ENCODE results near the gene RPH3AL. TPM values are rescaled to one million over a fixed set of nuclear protein-coding genes. Genes with fewer than 3 reads are reported as not detected.
A peak's percentile ranks its signal among the peaks of the same experiment; 100 is the strongest.

RPH3AL gene
- total and polyA plus RNA-seq, 11 donors = 2.8 to 9.4 (median 6.3) TPM

GRCh38 chr17:305090-305976 is 47.3 kb downstream of the RPH3AL start:
- Histone ChIP-seq H3K27ac (no peak overlapping the region), H3K36me3 (no peaks in the 10 kb centered on the region), H3K4me1 (peaks cover 0 to 38% (median 14%) of the 10 kb centered on the region in 12 donors), H3K27me3 (peaks cover 0 to 4% (median 0%) of the 10 kb centered on the region in 9 donors), H3K9me3 (no peaks in the 10 kb centered on the region), H3K4me3 (no peak overlapping the region)
- WGBS, 4 donors = 63 to 77% (median 69%) methylated on average over 22 to 28 of the region's 28 CpGs
- intact Hi-C loops (cut with DNase I) = loop anchor here in 5 of 10 donors (5.0 to 10.0 kb wide), 5 partner anchors 79 to 163 kb away; a partner anchor contains a TSS
- DNase-seq (peak in 3 of 5 donors; percentile 34 to 60 (median 38)), ATAC-seq (no peak)
- TF ChIP-seq POLR2A (IDR thresholded peaks at IDR 0.05) (no peak), CTCF (IDR thresholded peaks at IDR 0.05) (no peak)

- no peak overlapping the region for H3K4me3 ChIP-seq
- no peaks in the 10 kb centered on the region for H3K36me3 ChIP-seq
- H3K27ac ChIP-seq = peak overlapping the region in 8 of 12 donors; percentile 8 to 70 (median 35)
- H3K9me3 ChIP-seq = no peaks in the 10 kb centered on the region
- no peak for TF ChIP-seq POLR2A (IDR thresholded peaks at IDR 0.05)
- TF ChIP-seq CTCF (IDR thresholded peaks at IDR 0.05) = no peak
- ATAC-seq (no peak), DNase-seq (peak in 3 of 5 donors; percentile 37 to 72 (median 54))
- peaks cover 0 to 4% (median 0%) of the 10 kb centered on the region in 9 donors for H3K27me3 ChIP-seq
- 43 to 59% (median 44%) methylated on average over 10 of the region's 10 CpGs for WGBS, 4 donors
- H3K4me1 ChIP-seq = peaks cover 0 to 42% (median 15%) of the 10 kb centered on the region in 12 donors
- intact Hi-C loops (cut with DNase I) = loop anchor here in 3 of 10 donors (5.0 to 10.0 kb wide), 4 partner anchors 37 to 80 kb away; partner anchors contain the start of gene RPH3AL (in 1 of the 3)
These were observed 48.1 kb downstream of the RPH3AL start for GRCh38 chr17:304461-304860.

DNA sequence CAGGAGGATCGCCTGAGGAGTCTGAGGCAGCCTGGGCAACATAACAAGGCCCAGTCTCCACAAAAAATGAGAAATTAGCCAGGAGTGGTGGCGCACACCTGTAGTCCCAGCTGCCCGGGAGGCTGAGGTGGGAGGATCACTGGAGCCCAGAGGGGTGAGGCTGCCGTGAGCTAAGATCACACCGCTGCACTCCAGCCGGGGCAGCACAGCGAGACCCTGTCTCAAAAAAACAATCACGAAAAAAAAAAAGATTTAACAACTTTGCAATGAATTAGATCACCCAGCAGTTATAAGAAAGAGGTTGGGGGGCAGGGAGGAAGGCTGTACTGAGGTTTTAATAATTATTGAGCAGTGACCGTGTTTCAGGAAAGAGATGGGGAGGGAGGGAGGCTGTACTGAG is 49.4 kb downstream of the RPH3AL start:
- TF ChIP-seq CTCF (IDR thresholded peaks at IDR 0.05) (no peak), POLR2A (IDR thresholded peaks at IDR 0.05) (no peak)
- H3K27ac ChIP-seq = peak overlapping the region in 9 of 12 donors; percentile 6 to 86 (median 78)
- intact Hi-C loops (cut with DNase I) = loop anchor here in 3 of 10 donors (2.0 to 10.0 kb wide), 5 partner anchors 30 to 82 kb away; partner anchors contain the start of gene RPH3AL (in 1 of the 3)
- peak in 2 of 5 donors; percentile 5 to 16 for DNase-seq
- H3K4me1 ChIP-seq = peaks cover 0 to 48% (median 15%) of the 10 kb centered on the region in 12 donors
- H3K9me3 ChIP-seq = no peaks in the 10 kb centered on the region
- H3K4me3 ChIP-seq = no peak overlapping the region
- 87 to 92% (median 88%) methylated on average over 9 of the region's 9 CpGs for WGBS, 4 donors
- H3K27me3 ChIP-seq = peaks cover 0 to 4% (median 0%) of the 10 kb centered on the region in 9 donors
- no peaks in the 10 kb centered on the region for H3K36me3 ChIP-seq
- no peak for ATAC-seq

DNA sequence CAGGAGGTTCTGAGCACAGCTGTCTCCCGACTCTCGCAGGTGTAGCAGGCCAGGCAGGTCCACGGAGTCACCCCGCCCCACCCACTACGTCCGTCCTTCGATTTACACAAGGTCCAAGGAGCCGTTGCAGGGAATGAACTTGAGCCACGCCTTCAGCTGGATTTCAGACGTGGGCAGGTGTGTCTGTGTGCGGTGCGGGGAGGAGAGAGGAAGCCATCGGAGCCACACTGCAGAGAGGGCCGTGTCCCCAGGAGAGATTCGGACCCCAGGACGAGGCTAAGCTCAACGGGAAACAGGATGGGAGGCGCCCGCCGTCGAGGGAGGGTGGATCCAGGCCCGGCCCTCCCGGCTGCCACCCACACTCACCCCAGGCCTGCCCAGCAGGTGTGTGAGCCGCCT is 50.3 kb downstream of the RPH3AL start:
- no peak for TF ChIP-seq POLR2A (IDR thresholded peaks at IDR 0.05)
- no peak for TF ChIP-seq CTCF (IDR thresholded peaks at IDR 0.05)
- H3K9me3 ChIP-seq = no peaks in the 10 kb centered on the region
- H3K4me3 ChIP-seq = peak overlapping the region in 4 of 12 donors; percentile 3 to 31 (median 12)
- H3K27ac ChIP-seq = peak overlapping the region in 11 of 12 donors; percentile 44 to 86 (median 78)
- DNase-seq = peak; percentile 35 to 60 (median 46)
- no peaks in the 10 kb centered on the region for H3K36me3 ChIP-seq
- H3K4me1 ChIP-seq = peaks cover 0 to 42% (median 16%) of the 10 kb centered on the region in 12 donors
- ATAC-seq = peak in 3 of 4 donors; percentile 15 to 70 (median 42)
- intact Hi-C loops (cut with DNase I) = loop anchor here in 3 of 10 donors (2.0 to 10.0 kb wide), 5 partner anchors 31 to 83 kb away; partner anchors contain the start of gene RPH3AL (in 1 of the 3)
- peaks cover 0 to 4% (median 0%) of the 10 kb centered on the region in 9 donors for H3K27me3 ChIP-seq
- WGBS, 4 donors = 49 to 66% (median 62%) methylated on average over 23 to 24 of the region's 24 CpGs
